WTC11 (cell line): ENCODE measurements around the gene PRRT1. TPM values are rescaled to one million over a fixed set of nuclear protein-coding genes. Genes with fewer than 3 reads are reported as not detected.

Experiments
- ATAC-seq: fragments of 200-7000 bp; cut with Tn5 transposase; 2 replicates; pipeline ENCODE4 v1.10.0; 2021; ENCODE audit warnings: mild to moderate bottlenecking, moderate library complexity
- CTCF ChIA-PET: fragments of 300-600 bp; sonication (Branson Sonifier 250); formaldehyde crosslinking; loops from one replicate; lab custom pipeline; 2021; ENCODE audit warnings: antibody characterized with exemption; lab: Charles Lee
- POLR2A ChIA-PET: fragments of 350-600 bp; sonication (Branson Sonifier 250); formaldehyde crosslinking; loops from one replicate; lab custom pipeline; 2021; ENCODE audit warnings: antibody characterized with exemption; lab: Charles Lee
- DNase-seq: peaks from one replicate; pipeline ENCODE4 v3.0.0; 2021; ENCODE audit warnings: low spot score
- H3K27ac Mint-ChIP-seq: 2 replicates; pipeline ENCODE4 v1.8.0; 2021; ENCODE audit warnings: mixed read lengths
- H3K27me3 Mint-ChIP-seq: 2 replicates; pipeline ENCODE4 v1.8.0; 2021; ENCODE audit warnings: low read depth, mild to moderate bottlenecking, moderate library complexity, mixed read lengths
- H3K36me3 Mint-ChIP-seq: 2 replicates; pipeline ENCODE4 v1.8.0; 2021; ENCODE audit warnings: mixed read lengths
- H3K4me1 Mint-ChIP-seq: 2 replicates; pipeline ENCODE4 v1.8.0; 2022; ENCODE audit warnings: mixed read lengths
- H3K4me3 Mint-ChIP-seq: 2 replicates; pipeline ENCODE4 v1.8.0; 2021; ENCODE audit warnings: mild to moderate bottlenecking, moderate library complexity, mixed read lengths
- H3K9me3 Mint-ChIP-seq: 2 replicates; pipeline ENCODE4 v1.8.0; 2021; ENCODE audit warnings: mixed read lengths
- ATF6 ChIP-seq: sonication (generic); formaldehyde crosslinking; IDR thresholded peaks from 2 replicates; pipeline ENCODE4 v1.8.1; 2023; ENCODE audit warnings: mild to moderate bottlenecking, missing genetic modification reagents
- E2F1 ChIP-seq: sonication (generic); formaldehyde crosslinking; IDR thresholded peaks from 2 replicates; pipeline ENCODE4 v1.8.0; 2022; ENCODE audit warnings: mild to moderate bottlenecking, missing genetic modification reagents
- E2F5 ChIP-seq: sonication (generic); formaldehyde crosslinking; IDR thresholded peaks from 2 replicates; pipeline ENCODE4 v1.8.1; 2022; ENCODE audit warnings: mild to moderate bottlenecking, moderate library complexity, missing genetic modification reagents
- ELF4 ChIP-seq: sonication (generic); formaldehyde crosslinking; IDR thresholded peaks from 2 replicates; pipeline ENCODE4 v1.8.1; 2022; ENCODE audit warnings: low read depth, mild to moderate bottlenecking, moderate library complexity, missing genetic modification reagents
- ESRRA ChIP-seq: sonication (generic); formaldehyde crosslinking; IDR thresholded peaks from 2 replicates; pipeline ENCODE4 v1.8.1; 2022; ENCODE audit warnings: mild to moderate bottlenecking, missing genetic modification reagents, borderline replicate concordance
- FOXJ3 ChIP-seq: sonication (generic); formaldehyde crosslinking; IDR thresholded peaks from 2 replicates; pipeline ENCODE4 v1.9.0; 2021; ENCODE audit warnings: missing genetic modification reagents, mild to moderate bottlenecking, borderline replicate concordance
- FOXK1 ChIP-seq: sonication (generic); formaldehyde crosslinking; IDR thresholded peaks from 2 replicates; pipeline ENCODE4 v1.8.0; 2022; ENCODE audit warnings: mild to moderate bottlenecking, moderate library complexity, missing genetic modification reagents
- GABPB1 ChIP-seq: sonication (generic); formaldehyde crosslinking; IDR thresholded peaks from 2 replicates; pipeline ENCODE4 v1.8.1; 2023; ENCODE audit warnings: mild to moderate bottlenecking, missing genetic modification reagents
- HMGA2 ChIP-seq: fragments of 250-450 bp; sonication (Bioruptor Pico); IDR thresholded peaks from 2 replicates; pipeline ENCODE4 v1.4.0; 2021; ENCODE audit warnings: mild to moderate bottlenecking, moderate library complexity
- IRF2 ChIP-seq: sonication (generic); formaldehyde crosslinking; IDR thresholded peaks from 2 replicates; pipeline ENCODE4 v1.8.0; 2022; ENCODE audit warnings: low read depth, missing genetic modification reagents, borderline replicate concordance
- JAZF1 ChIP-seq: fragments of 250-450 bp; sonication (Bioruptor Pico); IDR thresholded peaks from 2 replicates; pipeline ENCODE4 v1.9.0; 2021; ENCODE audit warnings: moderate library complexity, mild to moderate bottlenecking, inconsistent platforms
- JUN ChIP-seq: sonication (generic); formaldehyde crosslinking; IDR thresholded peaks from 2 replicates; pipeline ENCODE4 v1.8.0; 2023; ENCODE audit warnings: mild to moderate bottlenecking, missing genetic modification reagents
- MLX ChIP-seq: sonication (generic); formaldehyde crosslinking; IDR thresholded peaks from 2 replicates; pipeline ENCODE4 v1.8.1; 2023; ENCODE audit warnings: mild to moderate bottlenecking, missing genetic modification reagents, moderate library complexity
- NFYB ChIP-seq: sonication (generic); formaldehyde crosslinking; conservative IDR thresholded peaks from 2 replicates; pipeline ENCODE4 v1.8.0; 2022; ENCODE audit warnings: low read depth, missing genetic modification reagents
- OVOL2 ChIP-seq: fragments of 250-450 bp; sonication (Bioruptor Pico); IDR thresholded peaks from 2 replicates; pipeline ENCODE4 v1.9.0; 2021; ENCODE audit warnings: mild to moderate bottlenecking, borderline replicate concordance
- PRRX2 ChIP-seq: fragments of 250-450 bp; sonication (Bioruptor Pico); IDR thresholded peaks from 2 replicates; pipeline ENCODE4 v1.8.0; 2021; ENCODE audit warnings: mild to moderate bottlenecking
- TEAD1 ChIP-seq: sonication (generic); formaldehyde crosslinking; IDR thresholded peaks from 2 replicates; pipeline ENCODE4 v1.8.0; 2022; ENCODE audit warnings: mild to moderate bottlenecking, missing genetic modification reagents
- TEAD4 ChIP-seq: sonication (generic); formaldehyde crosslinking; IDR thresholded peaks from 2 replicates; pipeline ENCODE4 v1.8.0; 2022; ENCODE audit warnings: mild to moderate bottlenecking, missing genetic modification reagents
- USF2 ChIP-seq: sonication (generic); formaldehyde crosslinking; IDR thresholded peaks from 2 replicates; pipeline ENCODE4 v1.8.1; 2023; ENCODE audit warnings: mild to moderate bottlenecking, missing genetic modification reagents, moderate library complexity
- ZBTB21 ChIP-seq: sonication (generic); formaldehyde crosslinking; IDR thresholded peaks from 2 replicates; pipeline ENCODE4 v1.8.1; 2023; ENCODE audit warnings: mild to moderate bottlenecking, missing genetic modification reagents, borderline replicate concordance
- ZNF416 ChIP-seq: fragments of 250-450 bp; sonication (Bioruptor Pico); IDR thresholded peaks from 2 replicates; pipeline ENCODE4 v1.9.0; 2021; ENCODE audit warnings: mild to moderate bottlenecking, inconsistent platforms
- ZNF423 ChIP-seq: fragments of 250-450 bp; sonication (Bioruptor Pico); IDR thresholded peaks from 2 replicates; pipeline ENCODE4 v2.1.2; 2022; ENCODE audit warnings: mild to moderate bottlenecking, moderate library complexity
- total RNA-seq: library from RNA; stranded (reverse); gene quantifications from 3 replicates; pipeline ENCODE4 v1.2.3, GENCODE V29; 2021
- TF ChIP-seq, protein P1 (sequence below): sonication (generic); formaldehyde crosslinking; IDR thresholded peaks from 2 replicates; pipeline ENCODE4 v1.8.1; 2023; ENCODE audit warnings: mild to moderate bottlenecking, moderate library complexity, missing genetic modification reagents

The PRRT1 gene
- total RNA-seq, 1 experiment from 2014 or later: 1.6 TPM

DNA sequence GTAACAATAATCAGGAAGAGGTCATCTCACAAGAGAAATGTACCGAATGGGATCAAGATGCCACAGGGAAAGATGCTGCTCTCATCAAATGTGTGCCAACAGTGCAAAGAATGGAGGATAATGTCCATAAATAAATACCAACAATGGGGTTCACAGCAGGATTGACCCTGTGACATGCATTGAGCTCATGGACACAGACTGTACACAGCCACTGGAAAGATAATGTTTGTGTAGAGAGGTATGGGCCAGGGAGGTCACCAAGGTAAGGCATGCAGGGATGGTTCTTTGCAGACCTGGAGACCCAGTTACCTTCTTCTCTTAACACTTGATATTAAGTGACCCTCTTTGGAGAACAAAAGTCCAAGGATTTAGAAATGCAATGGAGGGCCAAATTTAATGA is 22.7 kb upstream of the PRRT1 start (continued):
- TF ChIP-seq, protein P1, sequence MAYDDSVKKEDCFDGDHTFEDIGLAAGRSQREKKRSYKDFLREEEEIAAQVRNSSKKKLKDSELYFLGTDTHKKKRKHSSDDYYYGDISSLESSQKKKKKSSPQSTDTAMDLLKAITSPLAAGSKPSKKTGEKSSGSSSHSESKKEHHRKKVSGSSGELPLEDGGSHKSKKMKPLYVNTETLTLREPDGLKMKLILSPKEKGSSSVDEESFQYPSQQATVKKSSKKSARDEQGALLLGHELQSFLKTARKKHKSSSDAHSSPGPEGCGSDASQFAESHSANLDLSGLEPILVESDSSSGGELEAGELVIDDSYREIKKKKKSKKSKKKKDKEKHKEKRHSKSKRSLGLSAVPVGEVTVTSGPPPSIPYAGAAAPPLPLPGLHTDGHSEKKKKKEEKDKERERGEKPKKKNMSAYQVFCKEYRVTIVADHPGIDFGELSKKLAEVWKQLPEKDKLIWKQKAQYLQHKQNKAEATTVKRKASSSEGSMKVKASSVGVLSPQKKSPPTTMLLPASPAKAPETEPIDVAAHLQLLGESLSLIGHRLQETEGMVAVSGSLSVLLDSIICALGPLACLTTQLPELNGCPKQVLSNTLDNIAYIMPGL (CRISPR knock-in tag): no peak
- TF ChIP-seq NFYB (CRISPR knock-in tag) (no peak), E2F5 (CRISPR knock-in tag) (no peak), TEAD4 (no peak), ATF6 (no peak)
- TF ChIP-seq, all 79 proteins: peak for 0

- H3K4me3 Mint-ChIP-seq: no peak overlapping the region
- H3K36me3 Mint-ChIP-seq: peaks cover 26% of the 10 kb centered on the region
- H3K27ac Mint-ChIP-seq: peak overlapping the region; percentile 55
- CTCF ChIA-PET: interaction anchor here (2.0 kb wide), 1 partner anchor 22 kb away, joined by 7 read pairs; no protein-coding TSS in a partner anchor
- no peaks in the 10 kb centered on the region for H3K9me3 Mint-ChIP-seq
- TF ChIP-seq HMGA2: no peak
- no peak for TF ChIP-seq FOXK1 (CRISPR knock-in tag)
- TF ChIP-seq FOXJ3 (CRISPR knock-in tag): no peak
- TF ChIP-seq E2F1 (CRISPR knock-in tag): no peak
- TF ChIP-seq ELF4 (CRISPR knock-in tag): no peak
- TF ChIP-seq PRRX2: no peak
- no peak for TF ChIP-seq MLX (CRISPR knock-in tag)
- no peak for TF ChIP-seq ESRRA (CRISPR knock-in tag)
- TF ChIP-seq TEAD1 (CRISPR knock-in tag): no peak
- POLR2A ChIA-PET: no interaction called here
- H3K27me3 Mint-ChIP-seq: no peaks in the 10 kb centered on the region
- ATAC-seq: no peak
- no peak for DNase-seq
- H3K4me1 Mint-ChIP-seq: peaks cover 29% of the 10 kb centered on the region
Observed at GRCh38 chr6:32173051-32173727, 21.4 kb upstream of the PRRT1 start.

GRCh38 chr6:32171234-32171633 is 19.5 kb upstream of the PRRT1 start:
- no peak overlapping the region; the same call in 1 of the 2 replicates for H3K27ac Mint-ChIP-seq
- ATAC-seq: no peak
- H3K4me1 Mint-ChIP-seq: peaks cover 29% of the 10 kb centered on the region

More at GRCh38 chr6:32171234-32171633, 19.5 kb upstream of the PRRT1 start:
- H3K9me3 Mint-ChIP-seq: no peaks in the 10 kb centered on the region
- H3K36me3 Mint-ChIP-seq: peaks cover 33% of the 10 kb centered on the region
- POLR2A ChIA-PET: no interaction called here
- no peak overlapping the region for H3K4me3 Mint-ChIP-seq
- CTCF ChIA-PET: interaction anchor here (0.7 kb wide), 1 partner anchor 23 kb away, joined by 3 read pairs; no protein-coding TSS in a partner anchor
- no peak for TF ChIP-seq OVOL2 (CRISPR knock-in tag)
- TF ChIP-seq ZBTB21 (CRISPR knock-in tag): no peak
- TF ChIP-seq IRF2: no peak
- no peak for TF ChIP-seq ZNF416 (CRISPR knock-in tag)
- no peak for TF ChIP-seq JAZF1
- no peak for TF ChIP-seq ZNF423
- TF ChIP-seq GABPB1: no peak
- no peak for TF ChIP-seq USF2 (CRISPR knock-in tag)
- TF ChIP-seq ELF4 (CRISPR knock-in tag): no peak
- no peak for TF ChIP-seq JUN (CRISPR knock-in tag)
- TF ChIP-seq, all 79 proteins: peak for 0
- no peak for DNase-seq
- no peaks in the 10 kb centered on the region for H3K27me3 Mint-ChIP-seq
